ENCODE measurements around the gene PSD. TPM values are rescaled to one million over a fixed set of nuclear protein-coding genes. Genes with fewer than 3 reads are reported as not detected.

Gene PSD
- total and polyA plus RNA-seq, 2 donors (not counting 3 experiments of a cell fraction or from before 2014, with no cell fraction given) = 0.10 to 0.40 TPM

DNA sequence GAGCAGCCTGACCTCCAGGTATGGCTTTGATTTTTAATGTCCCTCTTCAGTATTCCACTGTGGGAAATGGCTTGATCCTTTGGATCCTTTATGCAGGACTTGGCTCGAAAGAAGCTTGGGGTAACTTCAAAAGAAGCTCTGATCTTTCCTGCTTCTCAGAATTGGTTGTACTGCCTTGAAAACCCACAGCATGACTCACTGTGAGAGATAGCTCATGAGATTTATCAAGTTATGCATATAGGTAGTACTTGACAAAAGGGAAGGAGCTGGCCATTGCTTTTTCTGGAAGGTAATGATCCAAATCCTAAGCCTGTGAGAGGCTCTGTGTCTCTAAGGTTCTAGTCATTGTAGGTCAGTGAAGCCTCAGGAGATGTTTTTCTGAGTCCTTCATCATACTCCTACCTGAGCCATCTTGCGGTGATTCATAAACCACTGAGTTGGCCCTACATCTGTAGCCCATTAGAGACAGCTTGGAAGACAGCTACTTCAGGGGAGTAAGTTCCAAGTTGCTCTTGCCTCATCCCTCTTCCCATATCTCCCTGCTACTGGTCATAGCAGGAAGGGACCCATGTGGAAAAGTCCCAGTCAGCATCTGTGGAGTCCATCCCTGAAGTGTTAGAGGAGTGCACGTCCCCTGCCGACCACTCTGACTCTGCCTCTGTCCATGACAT is 59.7 kb downstream of the PSD start:
- FAIRE-seq = no peak
- H3K9me1 ChIP-seq (replicated peaks; ENCODE audit: control insufficient read depth, extremely low read depth, insufficient read depth, low read length) = no peaks in the 10 kb centered on the region
- H3K79me2 ChIP-seq (ENCODE audit: control insufficient read depth, insufficient read depth, low read length) = no peaks in the 10 kb centered on the region
- no peak for TF ChIP-seq FOS (IDR thresholded peaks at IDR 0.05; ENCODE audit: borderline replicate concordance, insufficient read depth, low read length)
- no peak for TF ChIP-seq MYC (IDR thresholded peaks at IDR 0.05; ENCODE audit: low read depth, low read length)
- TF ChIP-seq GATA2 (IDR thresholded peaks at IDR 0.05; ENCODE audit: insufficient read depth, insufficient read length, low read depth, low read length) = no peak
- TF ChIP-seq, protein P1, sequence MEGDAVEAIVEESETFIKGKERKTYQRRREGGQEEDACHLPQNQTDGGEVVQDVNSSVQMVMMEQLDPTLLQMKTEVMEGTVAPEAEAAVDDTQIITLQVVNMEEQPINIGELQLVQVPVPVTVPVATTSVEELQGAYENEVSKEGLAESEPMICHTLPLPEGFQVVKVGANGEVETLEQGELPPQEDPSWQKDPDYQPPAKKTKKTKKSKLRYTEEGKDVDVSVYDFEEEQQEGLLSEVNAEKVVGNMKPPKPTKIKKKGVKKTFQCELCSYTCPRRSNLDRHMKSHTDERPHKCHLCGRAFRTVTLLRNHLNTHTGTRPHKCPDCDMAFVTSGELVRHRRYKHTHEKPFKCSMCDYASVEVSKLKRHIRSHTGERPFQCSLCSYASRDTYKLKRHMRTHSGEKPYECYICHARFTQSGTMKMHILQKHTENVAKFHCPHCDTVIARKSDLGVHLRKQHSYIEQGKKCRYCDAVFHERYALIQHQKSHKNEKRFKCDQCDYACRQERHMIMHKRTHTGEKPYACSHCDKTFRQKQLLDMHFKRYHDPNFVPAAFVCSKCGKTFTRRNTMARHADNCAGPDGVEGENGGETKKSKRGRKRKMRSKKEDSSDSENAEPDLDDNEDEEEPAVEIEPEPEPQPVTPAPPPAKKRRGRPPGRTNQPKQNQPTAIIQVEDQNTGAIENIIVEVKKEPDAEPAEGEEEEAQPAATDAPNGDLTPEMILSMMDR (IDR thresholded peaks at IDR 0.05; ENCODE audit: extremely low read depth in 1 of 2, insufficient read depth in 1 of 2, low read depth in 1 of 2, low read length in 2 of 2) = no peak
- no peak for TF ChIP-seq POLR2AphosphoS5 (IDR thresholded peaks at IDR 0.05; ENCODE audit: insufficient read depth, low read depth, low read length)
- no peak for TF ChIP-seq JUN (IDR thresholded peaks at IDR 0.05; ENCODE audit: borderline replicate concordance, insufficient read depth, insufficient read length, low read depth)
- no peak for TF ChIP-seq EZH2 (IDR thresholded peaks at IDR 0.05; ENCODE audit: borderline replicate concordance, low read depth, low read length, severe bottlenecking)
- TF ChIP-seq POLR2A (IDR thresholded peaks at IDR 0.05; ENCODE audit: low read depth, low read length) = no peak
- TF ChIP-seq, protein P2, sequence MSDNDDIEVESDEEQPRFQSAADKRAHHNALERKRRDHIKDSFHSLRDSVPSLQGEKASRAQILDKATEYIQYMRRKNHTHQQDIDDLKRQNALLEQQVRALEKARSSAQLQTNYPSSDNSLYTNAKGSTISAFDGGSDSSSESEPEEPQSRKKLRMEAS (IDR thresholded peaks at IDR 0.05; ENCODE audit: insufficient read depth, insufficient read length) = no peak
- ChIA-PET POLR2A (no interaction called here), CTCF (interaction anchor here (0.9 to 19.8 kb wide), 5 partner anchors 8 to 183 kb away, joined by 3 to 1402 read pairs (median 34); partner anchors contain the start of genes ELOVL3 and PITX3)
- H4K20me1 ChIP-seq (replicated peaks; ENCODE audit: control insufficient read depth, extremely low read depth, insufficient read depth, low read length) = no peaks in the 10 kb centered on the region
- no peak overlapping the region for H2AFZ ChIP-seq (ENCODE audit: low read depth, low read length)
- no peaks in the 10 kb centered on the region for H3K9me3 ChIP-seq (replicated peaks; ENCODE audit: control insufficient read depth, insufficient read depth, low read length)
- dilution Hi-C loops (cut with MboI; ENCODE audit: extremely low pct_ligation_motif_present, low sequenced_read_pairs) = loop anchor here (25.0 kb wide), 1 partner anchor 122 kb away; the partner anchor contains the start of genes ELOVL3, GBF1 and PITX3
- no TSS peak for BruUV-seq (replicated peaks)
- peaks cover 13 to 52% of the 10 kb centered on the region in 2 experiments for H3K36me3 ChIP-seq (ENCODE audit: control insufficient read depth in 2 of 2, extremely low read depth in 1 of 2, insufficient read depth in 2 of 2, low read length in 2 of 2)
- intact Hi-C loops (cut with micrococcal nuclease) = no loop called here
- no peak overlapping the region for H3K4me2 ChIP-seq (ENCODE audit: insufficient read depth, low read length)
- H3K27me3 ChIP-seq (ENCODE audit: control insufficient read depth in 2 of 2, insufficient read depth in 2 of 2, low read length in 2 of 2) = no peaks in the 10 kb centered on the region
- no peak overlapping the region for H3K9ac ChIP-seq (replicated peaks; ENCODE audit: extremely low read depth, insufficient read depth, low read length)
- H3K27ac ChIP-seq (ENCODE audit: insufficient read depth, low read depth, low read length) = no peak overlapping the region
- no peaks in the 10 kb centered on the region for H3K4me1 ChIP-seq (ENCODE audit: control insufficient read depth, extremely low read depth, insufficient read depth, low read length)
- no peak for DNase-seq (ENCODE audit: low read depth, low spot score)
- H3K4me3 ChIP-seq (replicated peaks in 1 of 3; ENCODE audit: insufficient read depth in 1 of 3, low read depth in 1 of 3, low read length in 3 of 3) = no peak overlapping the region
